ENCODE results near the gene COQ2.
"Not testable (repeated sequence)": the region's sequence is repeated elsewhere in the genome, so short reads cannot be mapped to it uniquely, and the experiment has no call there.

COQ2 gene

DNA sequence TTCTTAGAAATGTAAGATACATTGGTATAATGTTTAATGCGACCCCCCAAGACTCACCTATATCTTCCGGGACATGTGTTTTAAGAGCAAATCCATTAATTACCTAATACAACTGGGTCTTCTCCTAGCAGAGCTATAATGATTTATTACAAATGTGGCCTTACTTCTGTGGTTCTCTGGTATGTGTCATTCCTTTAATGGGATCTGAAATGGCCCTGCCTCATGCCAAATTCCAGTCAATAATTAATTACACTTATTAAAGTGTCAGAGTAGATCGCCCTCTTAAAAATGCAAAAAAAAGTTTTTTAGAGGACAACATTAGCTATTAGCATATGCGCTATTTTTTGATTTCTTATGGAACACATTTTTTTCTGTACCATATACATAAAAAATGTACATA is 33.1 kb upstream of the COQ2 start:
- no peak overlapping the region for H3K27ac ChIP-seq (ENCODE audit: low read depth, low read length)
- no peak overlapping the region for H3K4me3 ChIP-seq (ENCODE audit: low read depth in 1 of 2, low read length in 2 of 2)
- no peaks in the 10 kb centered on the region for H3K9me3 ChIP-seq (ENCODE audit: control insufficient read depth in 1 of 2, low read length in 2 of 2)
- no peaks in the 10 kb centered on the region for H3K4me1 ChIP-seq (ENCODE audit: control insufficient read depth in 1 of 2, insufficient read depth in 2 of 2, low read length in 2 of 2)
- no peaks in the 10 kb centered on the region for H3K36me3 ChIP-seq (ENCODE audit: control insufficient read depth in 1 of 2, insufficient read depth in 2 of 2, low read length in 2 of 2)
- H3K9ac ChIP-seq (ENCODE audit: low read depth in 1 of 2, low read length in 2 of 2): no peak overlapping the region
- no peaks in the 10 kb centered on the region for H3K27me3 ChIP-seq (ENCODE audit: control insufficient read depth in 1 of 2, insufficient read depth in 2 of 2, low read length in 2 of 2)

DNA sequence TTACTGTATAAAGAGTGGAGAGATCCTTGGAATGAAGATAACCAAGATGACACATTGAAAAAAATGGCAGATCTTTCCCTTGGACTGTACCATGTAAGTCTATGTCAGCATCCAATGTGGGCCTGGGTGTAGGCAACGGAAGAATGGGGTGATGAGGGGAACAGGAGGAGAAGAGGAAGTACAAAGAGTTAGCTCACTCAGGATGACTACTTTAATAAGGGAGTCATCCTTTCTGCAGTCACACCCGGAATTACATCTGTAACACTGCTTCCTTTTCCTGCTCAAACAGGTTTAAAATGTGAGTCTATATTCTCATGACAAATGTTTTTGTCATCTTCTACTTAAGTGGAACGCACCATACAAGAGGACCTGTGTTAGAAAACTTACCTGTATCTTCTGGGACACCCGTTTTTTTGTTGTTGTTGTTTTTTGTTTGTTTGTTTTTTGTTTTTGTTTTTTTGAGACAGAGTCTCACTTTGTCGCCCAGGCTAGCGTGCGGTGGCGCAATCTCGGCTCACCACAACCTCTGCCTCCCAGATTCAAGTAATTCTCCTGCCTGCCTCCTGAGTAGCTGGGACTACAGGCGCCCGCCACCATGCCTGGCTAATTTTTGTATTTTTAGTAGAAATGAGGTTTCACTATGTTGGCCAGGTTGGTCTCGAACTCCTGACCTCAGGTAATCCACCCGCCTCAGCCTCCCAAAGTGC is 32.0 kb upstream of the COQ2 start:
- Histone ChIP-seq H3K9me3 (ENCODE audit: control insufficient read depth in 1 of 2, low read length in 2 of 2) (no peaks in the 10 kb centered on the region), H3K4me1 (ENCODE audit: control insufficient read depth in 1 of 2, insufficient read depth in 2 of 2, low read length in 2 of 2) (no peaks in the 10 kb centered on the region), H3K27ac (ENCODE audit: low read depth, low read length) (no peak overlapping the region), H3K9ac (ENCODE audit: low read depth in 1 of 2, low read length in 2 of 2) (no peak overlapping the region), H3K4me3 (ENCODE audit: low read depth in 1 of 2, low read length in 2 of 2) (no peak overlapping the region), H3K27me3 (ENCODE audit: control insufficient read depth in 1 of 2, insufficient read depth in 2 of 2, low read length in 2 of 2) (no peaks in the 10 kb centered on the region), H3K36me3 (ENCODE audit: control insufficient read depth in 1 of 2, insufficient read depth in 2 of 2, low read length in 2 of 2) (no peaks in the 10 kb centered on the region)

DNA sequence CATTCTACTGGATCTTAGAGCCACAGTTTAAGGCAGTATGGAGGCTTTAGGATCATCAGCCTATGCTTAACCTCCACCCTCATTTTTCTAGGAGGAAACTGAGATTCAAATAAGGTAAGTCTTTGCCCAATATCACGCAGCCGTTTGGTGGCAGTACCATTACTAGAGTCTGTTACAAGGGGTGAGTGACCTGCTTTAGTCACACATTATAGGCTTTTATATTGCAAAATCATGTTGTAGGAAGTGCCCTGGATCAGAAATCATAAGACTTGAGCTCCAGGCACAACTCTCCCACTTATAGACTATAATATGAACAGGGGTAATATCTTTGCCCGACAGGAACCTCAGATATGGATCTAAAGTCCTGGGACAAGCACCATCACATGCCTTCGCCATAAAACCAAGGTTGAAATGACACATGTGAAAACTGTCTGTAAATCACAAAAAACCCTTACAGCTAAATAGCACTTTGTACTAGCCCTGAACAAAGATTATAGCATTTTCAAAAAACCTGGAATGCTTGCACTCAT is 30.8 kb upstream of the COQ2 start:
- no peaks in the 10 kb centered on the region for H3K36me3 ChIP-seq (ENCODE audit: control insufficient read depth in 1 of 2, insufficient read depth in 2 of 2, low read length in 2 of 2)
- no peaks in the 10 kb centered on the region for H3K9me3 ChIP-seq (ENCODE audit: control insufficient read depth in 1 of 2, low read length in 2 of 2)
- H3K9ac ChIP-seq (ENCODE audit: low read depth in 1 of 2, low read length in 2 of 2): no peak overlapping the region
- no peak overlapping the region for H3K4me3 ChIP-seq (ENCODE audit: low read depth in 1 of 2, low read length in 2 of 2)
- H3K4me1 ChIP-seq (ENCODE audit: control insufficient read depth in 1 of 2, insufficient read depth in 2 of 2, low read length in 2 of 2): no peaks in the 10 kb centered on the region
- H3K27ac ChIP-seq (ENCODE audit: low read depth, low read length): no peak overlapping the region
- no peaks in the 10 kb centered on the region for H3K27me3 ChIP-seq (ENCODE audit: control insufficient read depth in 1 of 2, insufficient read depth in 2 of 2, low read length in 2 of 2)

DNA sequence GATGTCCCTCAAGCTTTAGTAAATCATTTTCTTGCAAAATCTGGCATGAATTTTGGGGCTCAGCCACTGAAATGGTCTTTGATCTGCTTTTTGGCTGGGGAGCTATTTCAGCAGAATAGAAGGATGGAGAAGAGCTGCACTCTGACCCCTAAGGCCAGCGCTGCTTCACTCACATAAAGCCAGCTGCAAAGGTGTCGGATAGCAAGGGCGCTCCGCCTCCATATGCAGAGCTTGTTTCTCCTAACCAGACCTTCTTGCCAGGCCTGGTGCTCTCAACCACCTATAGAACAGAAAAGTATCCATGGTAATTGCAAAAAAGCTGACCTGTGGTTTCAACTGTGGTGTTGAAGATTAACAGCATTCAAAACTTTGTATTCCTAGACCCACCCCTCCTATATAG is 24.1 kb upstream of the COQ2 start:
- Histone ChIP-seq H3K4me3 (ENCODE audit: low read depth in 1 of 2, low read length in 2 of 2) (no peak overlapping the region), H3K9me3 (ENCODE audit: control insufficient read depth in 1 of 2, low read length in 2 of 2) (no peaks in the 10 kb centered on the region), H3K27ac (ENCODE audit: low read depth, low read length) (no peak overlapping the region), H3K36me3 (ENCODE audit: control insufficient read depth in 1 of 2, insufficient read depth in 2 of 2, low read length in 2 of 2) (no peaks in the 10 kb centered on the region), H3K4me1 (ENCODE audit: control insufficient read depth in 1 of 2, insufficient read depth in 2 of 2, low read length in 2 of 2) (no peaks in the 10 kb centered on the region), H3K27me3 (ENCODE audit: control insufficient read depth in 1 of 2, insufficient read depth in 2 of 2, low read length in 2 of 2) (no peaks in the 10 kb centered on the region), H3K9ac (ENCODE audit: low read depth in 1 of 2, low read length in 2 of 2) (no peak overlapping the region)

DNA sequence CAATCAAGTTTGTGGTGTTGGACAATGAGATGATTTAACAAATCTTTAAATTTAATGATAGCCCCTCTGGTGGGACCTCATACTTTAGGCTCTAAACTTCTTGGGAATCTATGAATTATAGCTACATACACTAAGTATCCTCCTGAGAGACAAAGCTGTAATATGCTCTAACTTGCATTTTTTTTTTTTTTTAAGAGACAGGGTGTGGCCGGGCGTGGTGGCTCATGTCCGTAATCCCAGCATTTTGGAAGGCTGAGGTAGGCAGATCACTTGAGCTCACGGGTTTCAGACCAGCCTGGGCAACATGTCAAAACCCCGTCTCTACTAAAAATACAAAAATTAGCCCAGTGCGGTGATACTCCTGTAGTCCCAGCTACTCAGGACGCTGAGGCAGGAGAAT is 23.3 kb upstream of the COQ2 start:
- no peak overlapping the region for H3K27ac ChIP-seq (ENCODE audit: low read depth, low read length)

DNA sequence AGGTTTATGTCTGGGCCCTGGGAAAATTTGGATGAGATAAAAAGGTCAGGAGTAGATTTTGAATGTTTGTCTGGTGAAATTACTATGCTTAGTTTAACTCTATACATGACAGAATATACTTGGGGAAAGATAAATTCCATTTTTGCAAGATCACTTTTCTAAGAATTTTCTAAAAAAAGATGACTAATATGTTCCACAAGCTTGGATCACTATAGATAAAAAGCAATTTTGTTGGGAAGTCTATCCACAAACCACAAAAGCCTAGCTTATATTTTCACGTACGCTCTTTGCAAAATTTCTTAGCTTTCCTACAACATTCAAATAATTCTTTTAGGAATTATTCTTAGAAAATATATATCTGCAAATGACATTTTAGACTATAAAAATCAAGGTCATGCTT is 20.6 kb upstream of the COQ2 start:
- no peaks in the 10 kb centered on the region for H3K4me1 ChIP-seq (ENCODE audit: control insufficient read depth in 1 of 2, insufficient read depth in 2 of 2, low read length in 2 of 2)
- H3K4me3 ChIP-seq (ENCODE audit: low read depth in 1 of 2, low read length in 2 of 2): no peak overlapping the region
- no peaks in the 10 kb centered on the region for H3K36me3 ChIP-seq (ENCODE audit: control insufficient read depth in 1 of 2, insufficient read depth in 2 of 2, low read length in 2 of 2)
- H3K27me3 ChIP-seq (ENCODE audit: control insufficient read depth in 1 of 2, insufficient read depth in 2 of 2, low read length in 2 of 2): no peaks in the 10 kb centered on the region
- H3K9me3 ChIP-seq (ENCODE audit: control insufficient read depth in 1 of 2, low read length in 2 of 2): no peaks in the 10 kb centered on the region
- H3K9ac ChIP-seq (ENCODE audit: low read depth in 1 of 2, low read length in 2 of 2): no peak overlapping the region
- no peak overlapping the region for H3K27ac ChIP-seq (ENCODE audit: low read depth, low read length)

More for the DNA sequence above, 23.3 kb upstream of the COQ2 start:
- Histone ChIP-seq H3K9ac (ENCODE audit: low read depth in 1 of 2, low read length in 2 of 2) (no peak overlapping the region), H3K4me3 (ENCODE audit: low read depth in 1 of 2, low read length in 2 of 2) (no peak overlapping the region), H3K9me3 (ENCODE audit: control insufficient read depth in 1 of 2, low read length in 2 of 2) (no peaks in the 10 kb centered on the region), H3K27me3 (ENCODE audit: control insufficient read depth in 1 of 2, insufficient read depth in 2 of 2, low read length in 2 of 2) (no peaks in the 10 kb centered on the region), H3K36me3 (ENCODE audit: control insufficient read depth in 1 of 2, insufficient read depth in 2 of 2, low read length in 2 of 2) (no peaks in the 10 kb centered on the region), H3K4me1 (ENCODE audit: control insufficient read depth in 1 of 2, insufficient read depth in 2 of 2, low read length in 2 of 2) (no peaks in the 10 kb centered on the region)

DNA sequence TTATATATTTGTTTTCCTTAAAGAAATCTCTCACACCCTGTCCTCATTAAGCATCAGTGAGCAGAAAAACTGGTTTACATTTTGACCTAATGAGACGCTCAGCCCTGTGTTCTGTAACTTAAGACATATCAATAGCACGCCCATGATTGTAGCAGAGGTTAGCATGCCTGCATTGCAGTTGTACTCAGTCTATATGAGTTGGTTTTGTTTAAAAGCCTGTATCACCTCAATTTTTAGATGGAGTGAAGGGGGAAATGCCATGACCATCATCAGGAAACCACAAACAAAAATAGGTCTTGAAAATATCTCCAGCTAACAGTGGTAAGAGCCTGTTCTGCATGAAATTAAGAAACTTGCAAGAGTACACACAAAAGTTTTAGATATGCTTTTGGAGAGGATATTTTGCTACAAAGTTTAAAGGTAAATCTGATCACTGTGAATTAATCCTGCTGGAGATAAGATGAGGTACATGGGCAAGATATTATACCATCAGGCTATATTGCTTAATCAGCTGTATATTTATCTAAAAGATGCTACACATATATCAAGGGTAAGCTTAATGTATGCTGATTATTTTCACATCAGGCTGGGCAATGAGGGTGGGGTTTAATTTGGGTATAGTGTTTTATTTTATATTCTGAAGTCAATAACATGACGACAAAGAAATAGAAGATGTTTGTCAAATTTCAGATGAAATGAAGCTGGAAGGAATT is 13.1 kb upstream of the COQ2 start:
- no peaks in the 10 kb centered on the region for H3K4me1 ChIP-seq (ENCODE audit: control insufficient read depth in 1 of 2, insufficient read depth in 2 of 2, low read length in 2 of 2)
- no peak overlapping the region for H3K4me3 ChIP-seq (ENCODE audit: low read depth in 1 of 2, low read length in 2 of 2)
- no peaks in the 10 kb centered on the region for H3K27me3 ChIP-seq (ENCODE audit: control insufficient read depth in 1 of 2, insufficient read depth in 2 of 2, low read length in 2 of 2)
- no peaks in the 10 kb centered on the region for H3K9me3 ChIP-seq (ENCODE audit: control insufficient read depth in 1 of 2, low read length in 2 of 2)
- no peaks in the 10 kb centered on the region for H3K36me3 ChIP-seq (ENCODE audit: control insufficient read depth in 1 of 2, insufficient read depth in 2 of 2, low read length in 2 of 2)
- no peak overlapping the region for H3K27ac ChIP-seq (ENCODE audit: low read depth, low read length)
- H3K9ac ChIP-seq (ENCODE audit: low read depth in 1 of 2, low read length in 2 of 2): no peak overlapping the region

DNA sequence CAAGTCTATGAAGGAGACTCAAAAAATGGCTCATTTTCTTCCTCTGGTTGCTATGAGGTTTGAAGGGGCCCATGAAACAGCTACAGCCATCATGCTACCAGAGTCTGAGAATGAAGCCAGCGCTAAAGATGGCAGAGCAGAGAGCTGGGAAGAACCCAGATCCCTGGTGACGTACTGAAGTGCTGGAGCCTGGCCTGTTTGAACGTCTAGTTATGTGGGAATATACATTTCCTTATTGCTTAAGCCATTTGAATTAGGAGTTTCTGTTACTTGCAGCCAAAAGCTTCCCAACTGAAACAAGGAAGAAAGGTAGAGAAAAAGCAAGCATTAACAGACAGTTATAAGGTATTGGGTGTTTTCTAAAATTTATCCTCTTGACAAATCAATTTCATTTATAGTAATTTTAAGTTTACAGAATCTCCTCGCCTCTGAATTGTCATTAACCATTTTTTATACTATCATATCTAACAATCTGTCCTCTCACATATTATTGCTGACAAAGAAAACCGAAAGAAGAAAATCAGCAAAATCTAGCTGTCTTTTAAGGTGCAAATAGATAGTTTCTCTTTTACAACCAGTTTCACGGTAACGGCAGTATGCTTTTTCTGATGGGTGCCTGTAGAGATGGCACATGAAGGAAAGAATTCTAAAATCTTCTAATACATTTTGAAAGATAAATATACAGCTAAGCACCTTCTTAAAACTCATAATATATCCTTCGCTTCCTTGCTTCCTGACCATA is 8.9 kb upstream of the COQ2 start:
- Histone ChIP-seq H3K9me3 (ENCODE audit: control insufficient read depth in 1 of 2, low read length in 2 of 2) (no peaks in the 10 kb centered on the region), H3K27me3 (ENCODE audit: control insufficient read depth in 1 of 2, insufficient read depth in 2 of 2, low read length in 2 of 2) (no peaks in the 10 kb centered on the region), H3K36me3 (ENCODE audit: control insufficient read depth in 1 of 2, insufficient read depth in 2 of 2, low read length in 2 of 2) (no peaks in the 10 kb centered on the region), H3K4me3 (ENCODE audit: low read depth in 1 of 2, low read length in 2 of 2) (no peak overlapping the region), H3K9ac (ENCODE audit: low read depth in 1 of 2, low read length in 2 of 2) (no peak overlapping the region), H3K27ac (ENCODE audit: low read depth, low read length) (no peak overlapping the region), H3K4me1 (ENCODE audit: control insufficient read depth in 1 of 2, insufficient read depth in 2 of 2, low read length in 2 of 2) (no peaks in the 10 kb centered on the region)

DNA sequence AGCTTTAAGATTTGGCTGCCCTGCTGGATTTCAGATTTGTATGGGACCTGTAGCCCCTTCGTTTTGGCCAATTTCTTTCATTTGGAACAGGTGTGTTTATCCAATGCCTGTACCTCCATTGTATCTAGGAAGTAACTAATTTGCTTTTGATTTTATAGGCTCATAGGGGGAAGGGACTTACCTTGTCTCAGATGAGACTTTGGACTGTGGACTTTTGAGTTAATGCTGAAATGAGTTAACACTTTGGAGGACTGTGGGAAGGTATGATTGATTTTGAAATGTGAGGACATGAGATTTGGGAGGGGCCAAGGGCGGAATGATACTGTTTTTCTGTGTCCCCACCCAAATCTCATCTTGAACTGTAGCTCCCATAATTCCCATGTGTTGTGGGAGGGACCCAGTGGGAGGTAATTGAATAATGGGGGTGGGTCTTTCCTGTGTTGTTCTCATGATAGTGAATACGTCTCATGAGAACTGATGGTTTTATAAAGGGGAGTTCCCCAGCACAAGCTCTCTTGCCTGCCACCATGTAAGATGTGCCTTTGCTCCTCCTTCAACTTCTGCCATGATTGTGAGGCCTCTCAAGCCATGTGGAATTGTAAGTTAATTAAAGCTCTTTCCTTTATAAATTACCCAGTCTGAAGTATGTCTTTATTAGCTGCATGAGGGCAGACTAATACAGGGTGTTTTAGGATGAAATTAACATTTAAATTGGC is 5.6 kb upstream of the COQ2 start:
- not testable (repeated sequence) for H3K9me3 ChIP-seq (ENCODE audit: control insufficient read depth in 1 of 2, low read length in 2 of 2); H3K27me3 ChIP-seq (ENCODE audit: control insufficient read depth in 1 of 2, insufficient read depth in 2 of 2, low read length in 2 of 2); H3K4me1 ChIP-seq (ENCODE audit: control insufficient read depth in 1 of 2, insufficient read depth in 2 of 2, low read length in 2 of 2); H3K27ac ChIP-seq (ENCODE audit: low read depth, low read length); H3K36me3 ChIP-seq (ENCODE audit: control insufficient read depth in 1 of 2, insufficient read depth in 2 of 2, low read length in 2 of 2); H3K9ac ChIP-seq (ENCODE audit: low read depth in 1 of 2, low read length in 2 of 2); H3K4me3 ChIP-seq (ENCODE audit: low read depth in 1 of 2, low read length in 2 of 2)

DNA sequence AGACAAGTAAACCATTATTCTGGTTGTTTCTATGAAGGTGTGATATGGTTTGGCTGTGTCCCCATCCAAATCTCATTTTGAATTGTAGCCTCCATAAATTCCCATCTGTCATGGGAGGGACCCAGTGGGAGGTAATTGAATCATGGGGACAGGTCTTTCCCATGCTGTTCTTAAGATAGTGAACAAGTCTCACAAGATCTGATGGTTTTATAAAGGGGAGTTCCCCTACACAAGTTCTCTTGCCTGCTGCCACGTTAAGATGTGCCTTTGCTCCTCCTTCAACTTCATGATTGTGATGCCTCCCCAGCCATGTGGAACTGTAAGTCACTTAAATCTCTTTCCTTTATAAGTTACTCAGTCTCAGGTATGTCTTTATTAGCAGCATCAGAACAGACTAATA is 3.8 kb upstream of the COQ2 start:
- not testable (repeated sequence) for H3K27me3 ChIP-seq (ENCODE audit: control insufficient read depth in 1 of 2, insufficient read depth in 2 of 2, low read length in 2 of 2); H3K4me3 ChIP-seq (ENCODE audit: low read depth in 1 of 2, low read length in 2 of 2); H3K9ac ChIP-seq (ENCODE audit: low read depth in 1 of 2, low read length in 2 of 2); H3K4me1 ChIP-seq (ENCODE audit: control insufficient read depth in 1 of 2, insufficient read depth in 2 of 2, low read length in 2 of 2); H3K36me3 ChIP-seq (ENCODE audit: control insufficient read depth in 1 of 2, insufficient read depth in 2 of 2, low read length in 2 of 2); H3K9me3 ChIP-seq (ENCODE audit: control insufficient read depth in 1 of 2, low read length in 2 of 2); H3K27ac ChIP-seq (ENCODE audit: low read depth, low read length)
